Endodermal cell (in vitro differentiated cells): ENCODE results near the gene DCC. TPM values are rescaled to one million over a fixed set of nuclear protein-coding genes. Genes with fewer than 3 reads are reported as not detected.

ENCODE experiments used
- DNase-seq: peaks from one replicate; pipeline ENCODE4 v3.0.0-alpha.2; 2017
- H3K27ac ChIP-seq: 2 replicates; pipeline ENCODE4 v1.5.1; 2013; ENCODE audit warnings: mild to moderate bottlenecking, low read depth, low read length, moderate library complexity
- H3K27me3 ChIP-seq: 2 replicates; pipeline ENCODE4 v1.6.1; 2013; ENCODE audit warnings: mild to moderate bottlenecking, low read length, moderate library complexity; ENCODE audit not compliant: insufficient read depth, control insufficient read depth, poor library complexity, severe bottlenecking
- H3K36me3 ChIP-seq: 2 replicates; pipeline ENCODE4 v1.7.0; 2013; ENCODE audit warnings: mild to moderate bottlenecking, low read length, moderate library complexity; ENCODE audit not compliant: control insufficient read depth, insufficient read depth
- H3K4me1 ChIP-seq: one replicate; pipeline ENCODE4 v1.7.0; 2013; ENCODE audit warnings: low read length; ENCODE audit not compliant: control insufficient read depth, insufficient read depth
- H3K4me3 ChIP-seq: 2 replicates; pipeline ENCODE4 v1.5.1; 2013; ENCODE audit warnings: mild to moderate bottlenecking, low read length, moderate library complexity
- H3K9ac ChIP-seq: 2 replicates; pipeline ENCODE4 v1.6.1; 2013; ENCODE audit warnings: mild to moderate bottlenecking, low read length, moderate library complexity; ENCODE audit not compliant: poor library complexity, severe bottlenecking; ENCODE audit errors: extremely low read depth
- H3K9me3 ChIP-seq: 2 replicates; pipeline ENCODE4 v1.6.1; 2013; ENCODE audit warnings: mild to moderate bottlenecking, low read length, moderate library complexity; ENCODE audit not compliant: control insufficient read depth
- H3K27ac Mint-ChIP-seq: 2 replicates; pipeline ENCODE4 v1.8.0; 2020; ENCODE audit warnings: mixed read lengths
- H3K27me3 Mint-ChIP-seq: 2 replicates; pipeline ENCODE4 v1.8.0; 2021; ENCODE audit warnings: mild to moderate bottlenecking, mixed read lengths; ENCODE audit not compliant: insufficient read depth
- H3K36me3 Mint-ChIP-seq: 2 replicates; pipeline ENCODE4 v1.8.0; 2020; ENCODE audit warnings: low read depth, mixed read lengths
- H3K4me1 Mint-ChIP-seq: 2 replicates; pipeline ENCODE4 v1.8.0; 2020; ENCODE audit warnings: mixed read lengths
- H3K4me3 Mint-ChIP-seq: 2 replicates; pipeline ENCODE4 v1.8.0; 2020; ENCODE audit warnings: mild to moderate bottlenecking, moderate library complexity, mixed read lengths
- H3K9me3 Mint-ChIP-seq: 2 replicates; pipeline ENCODE4 v1.8.0; 2020; ENCODE audit warnings: mild to moderate bottlenecking, mixed read lengths
- WGBS, 2 experiments: methylation state at CpG; one replicate each; pipeline versions ENCODE4 v1.1.5 to v1.1.7; 2013; ENCODE audit warnings: missing lambda C conversion rate in 2 of 2, mixed read lengths in 1 of 2; ENCODE audit not compliant: insufficient coverage in 1 of 2, insufficient read length in 1 of 2; 5-methylcytosine and 5-hydroxymethylcytosine counted together
- total RNA-seq, 2 donors: library from RNA; stranded (reverse); fragmentation: NEBNext Ultra II Directional in 1 of 2; extraction: Animal tissue kit (Norgen Biotek cat#: 25700) in 1 of 2; gene quantifications; 2 replicates in 1 of 2; 3 replicates in 1 of 2; pipeline ENCODE4 v1.2.1, GENCODE V29; 2021
- TF ChIP-seq, protein P1 (sequence below): fragments of 200-600 bp; sonication (generic); conservative IDR thresholded peaks from 2 replicates; pipeline ENCODE4 v1.5.0; 2021; ENCODE audit warnings: antibody characterized with exemption, mild to moderate bottlenecking

DCC gene
- total RNA-seq, 2 donors from 2014 or later: 0.77 to 0.97 TPM

DNA sequence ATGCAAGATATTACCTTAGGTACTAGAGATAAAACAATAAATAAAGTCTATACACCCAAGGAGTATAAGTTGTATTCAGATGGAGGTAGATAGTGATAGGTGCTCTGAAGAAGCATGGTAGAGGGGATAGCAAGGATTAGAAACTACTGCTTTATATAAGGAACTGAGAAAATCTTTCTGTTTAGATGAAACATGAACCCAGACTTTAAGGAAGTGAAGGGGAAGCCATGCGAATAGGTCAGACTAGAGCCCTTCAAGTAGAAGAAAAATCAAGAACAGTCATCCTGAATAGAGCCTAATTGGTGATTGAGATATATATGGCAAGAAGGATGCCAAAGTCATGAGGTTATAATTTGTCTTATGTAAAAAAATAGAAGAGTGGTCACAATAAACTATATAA, 984.4 kb downstream of the DCC start:
- Histone ChIP-seq H3K9me3 (no peaks in the 10 kb centered on the region), H3K36me3 (no peaks in the 10 kb centered on the region), H3K27ac (no peak overlapping the region), H3K4me1 (no peaks in the 10 kb centered on the region), H3K9ac (no peak overlapping the region), H3K27me3 (no peaks in the 10 kb centered on the region), H3K4me3 (no peak overlapping the region)
- WGBS, 2 experiments: 78 to 93% methylated on average over 1 of the region's 1 CpG
- DNase-seq: no peak
- TF ChIP-seq, protein P1, sequence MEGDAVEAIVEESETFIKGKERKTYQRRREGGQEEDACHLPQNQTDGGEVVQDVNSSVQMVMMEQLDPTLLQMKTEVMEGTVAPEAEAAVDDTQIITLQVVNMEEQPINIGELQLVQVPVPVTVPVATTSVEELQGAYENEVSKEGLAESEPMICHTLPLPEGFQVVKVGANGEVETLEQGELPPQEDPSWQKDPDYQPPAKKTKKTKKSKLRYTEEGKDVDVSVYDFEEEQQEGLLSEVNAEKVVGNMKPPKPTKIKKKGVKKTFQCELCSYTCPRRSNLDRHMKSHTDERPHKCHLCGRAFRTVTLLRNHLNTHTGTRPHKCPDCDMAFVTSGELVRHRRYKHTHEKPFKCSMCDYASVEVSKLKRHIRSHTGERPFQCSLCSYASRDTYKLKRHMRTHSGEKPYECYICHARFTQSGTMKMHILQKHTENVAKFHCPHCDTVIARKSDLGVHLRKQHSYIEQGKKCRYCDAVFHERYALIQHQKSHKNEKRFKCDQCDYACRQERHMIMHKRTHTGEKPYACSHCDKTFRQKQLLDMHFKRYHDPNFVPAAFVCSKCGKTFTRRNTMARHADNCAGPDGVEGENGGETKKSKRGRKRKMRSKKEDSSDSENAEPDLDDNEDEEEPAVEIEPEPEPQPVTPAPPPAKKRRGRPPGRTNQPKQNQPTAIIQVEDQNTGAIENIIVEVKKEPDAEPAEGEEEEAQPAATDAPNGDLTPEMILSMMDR: no peak
- no peaks in the 10 kb centered on the region for H3K9me3 Mint-ChIP-seq
- no peak overlapping the region for H3K27ac Mint-ChIP-seq
- no peaks in the 10 kb centered on the region for H3K36me3 Mint-ChIP-seq
- H3K4me1 Mint-ChIP-seq: no peaks in the 10 kb centered on the region
- H3K4me3 Mint-ChIP-seq: no peak overlapping the region
- H3K27me3 Mint-ChIP-seq: no peaks in the 10 kb centered on the region

DNA sequence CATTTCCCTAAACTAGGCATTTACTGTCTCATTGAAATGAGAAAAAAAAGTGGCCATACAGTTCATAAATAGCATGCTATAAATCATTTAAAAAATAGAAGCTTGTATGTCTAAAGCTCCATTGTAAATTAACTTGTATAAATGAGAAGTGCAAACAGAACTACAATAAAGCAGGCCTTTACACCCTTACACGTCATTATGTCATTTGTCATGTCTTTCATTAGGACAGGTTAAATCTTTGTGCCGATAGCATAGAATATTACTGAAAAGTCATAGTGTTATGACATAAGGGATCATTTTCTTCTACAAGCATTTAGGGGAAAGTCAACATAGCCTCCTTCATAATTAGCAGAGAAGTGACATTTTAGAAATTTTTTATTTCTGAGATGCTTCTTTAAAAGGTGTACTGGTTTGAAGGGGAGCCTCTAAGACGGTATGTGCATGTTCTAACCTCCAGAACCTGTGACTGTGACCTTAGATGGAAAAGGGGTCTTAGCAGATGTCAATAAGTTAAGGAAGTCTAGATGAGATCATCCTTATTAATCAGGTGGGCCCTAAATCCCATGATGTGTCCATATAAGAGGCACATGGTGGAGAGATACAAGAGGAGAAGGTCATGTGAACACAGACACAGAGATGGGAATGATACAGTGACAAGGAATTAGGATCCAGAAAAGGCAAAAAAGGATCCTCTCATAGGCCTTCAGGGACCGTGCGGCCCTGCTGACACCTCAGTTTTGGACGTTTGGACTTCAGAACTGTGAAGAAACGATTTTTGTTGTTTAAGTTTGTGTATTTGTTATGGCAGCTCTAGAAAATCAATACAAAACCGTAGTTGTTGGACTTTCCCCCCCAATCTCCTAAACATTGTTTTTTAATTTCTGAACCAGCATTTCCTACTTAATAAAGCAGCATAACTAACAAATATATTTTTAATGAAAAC, 1020.8 kb downstream of the DCC start:
- Mint-ChIP-seq H3K27me3 (no peaks in the 10 kb centered on the region), H3K9me3 (no peaks in the 10 kb centered on the region), H3K4me1 (no peaks in the 10 kb centered on the region), H3K36me3 (no peaks in the 10 kb centered on the region), H3K4me3 (no peak overlapping the region), H3K27ac (no peak overlapping the region)
- no peak overlapping the region for H3K4me3 ChIP-seq
- 90 to 100% methylated on average over 3 to 8 of the region's 8 CpGs for WGBS, 2 experiments
- TF ChIP-seq, protein P1: no peak
- no peaks in the 10 kb centered on the region for H3K9me3 ChIP-seq
- H3K9ac ChIP-seq: no peak overlapping the region
- H3K27ac ChIP-seq: no peak overlapping the region
- H3K27me3 ChIP-seq: no peaks in the 10 kb centered on the region
- H3K36me3 ChIP-seq: no peaks in the 10 kb centered on the region
- no peak for DNase-seq
- no peaks in the 10 kb centered on the region for H3K4me1 ChIP-seq

GRCh38 chr18:53375621-53376020, 1035.6 kb downstream of the DCC start:
- no peaks in the 10 kb centered on the region for H3K9me3 Mint-ChIP-seq
- no peak overlapping the region for H3K27ac ChIP-seq
- H3K27me3 Mint-ChIP-seq: no peaks in the 10 kb centered on the region
- DNase-seq: no peak
- no peak overlapping the region for H3K27ac Mint-ChIP-seq
- WGBS, 2 experiments: 72 to 100% methylated on average over 1 to 2 of the region's 2 CpGs
- no peak overlapping the region for H3K9ac ChIP-seq
- no peaks in the 10 kb centered on the region for H3K4me1 ChIP-seq
- no peak overlapping the region for H3K4me3 ChIP-seq
- peaks cover 4% of the 10 kb centered on the region for H3K4me1 Mint-ChIP-seq
- TF ChIP-seq, protein P1: no peak
- H3K36me3 Mint-ChIP-seq: no peaks in the 10 kb centered on the region
- H3K9me3 ChIP-seq: no peaks in the 10 kb centered on the region
- H3K4me3 Mint-ChIP-seq: no peak overlapping the region
- H3K36me3 ChIP-seq: no peaks in the 10 kb centered on the region
- no peaks in the 10 kb centered on the region for H3K27me3 ChIP-seq
